ENCODE results near the gene TOMM40L.

TOMM40L gene

DNA sequence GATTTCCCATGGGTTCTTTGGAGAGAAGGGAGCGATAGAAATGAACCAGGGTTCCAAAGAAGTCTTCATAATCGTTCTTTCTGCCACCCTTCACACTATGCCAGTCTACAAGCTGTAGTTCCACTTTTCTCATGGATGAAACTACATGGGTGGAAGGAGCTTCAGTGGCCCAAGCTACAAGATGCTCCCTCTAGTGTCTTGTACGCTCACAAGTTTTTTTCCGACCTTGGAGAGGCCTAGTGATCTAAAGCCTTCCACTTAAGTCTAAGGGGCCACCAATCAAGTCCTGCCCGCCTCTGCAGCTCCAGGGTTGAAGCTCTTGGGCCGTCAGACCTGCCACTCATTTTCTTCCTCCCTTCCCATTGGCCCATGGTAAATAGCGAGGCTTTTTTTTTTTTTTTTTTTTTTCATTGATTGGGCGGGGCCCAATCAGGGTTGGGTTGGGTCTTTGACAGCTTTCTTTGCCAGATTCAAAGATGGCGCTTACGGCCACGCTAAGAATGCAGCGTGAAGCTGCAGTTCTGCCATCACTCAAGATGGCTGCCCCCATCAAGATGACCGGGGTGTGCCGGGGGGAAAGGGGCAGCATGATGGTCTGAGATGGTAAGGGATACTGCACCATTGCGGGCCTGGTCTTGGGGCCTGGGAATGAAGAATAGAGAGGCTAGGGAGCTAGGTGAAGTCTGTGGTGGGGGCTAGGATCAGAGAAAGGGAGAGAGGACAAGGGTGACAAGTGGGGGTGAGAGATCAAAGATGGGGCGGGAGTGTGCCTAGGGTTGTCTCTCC, at the start of gene TOMM40L:
TSS of gene TOMM40L (plus strand) at position 527 of the 786 bp plus-strand sequence. CDS start 430 bp downstream, outside the sequence.
- Mint-ChIP-seq H3K4me3 (peak within 1 kb of the TSS; percentile 100), H3K27ac (peak within 1 kb of the TSS; percentile 93), H3K36me3 (peaks cover 28% of the 10 kb centered on the region), H3K27me3 (peaks cover 27% of the 10 kb centered on the region), H3K9me3 (no peaks in the 10 kb centered on the region), H3K4me1 (peaks cover 30% of the 10 kb centered on the region)
- ATAC-seq = peak; percentile 99

DNA sequence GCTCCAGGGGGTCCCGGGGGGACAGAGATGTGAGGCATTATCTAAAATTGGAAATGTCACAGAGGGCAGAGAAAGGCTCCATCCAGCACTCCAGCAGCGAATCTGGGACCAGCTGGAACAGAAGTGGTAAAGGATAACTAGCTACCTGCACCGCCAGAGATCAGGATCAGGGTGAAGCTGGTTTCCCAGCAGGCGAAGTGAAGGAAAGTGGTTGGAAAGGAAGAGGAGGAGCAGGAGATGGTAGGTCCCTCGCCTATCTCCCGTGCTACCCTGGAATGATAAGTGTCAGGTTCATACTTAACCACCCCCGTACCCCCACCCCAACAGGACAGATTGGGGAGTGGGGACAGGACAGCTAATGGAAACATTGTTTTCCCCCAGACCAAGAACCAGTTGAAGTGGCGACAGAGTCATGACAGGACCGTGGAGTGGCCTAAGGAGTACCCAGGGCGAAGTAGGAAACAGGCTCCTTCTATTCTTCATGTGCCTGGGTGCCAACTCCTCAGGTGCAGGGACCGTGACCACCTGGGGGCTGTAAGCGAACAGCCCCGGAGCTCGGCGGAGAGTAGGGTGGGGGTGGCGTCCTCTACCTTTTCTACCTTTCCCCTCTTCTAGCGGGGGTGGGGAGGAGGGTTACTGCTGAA, 49.3 kb upstream of the TOMM40L start:
- no peaks in the 10 kb centered on the region for H3K27me3 Mint-ChIP-seq
- peaks cover 55% of the 10 kb centered on the region for H3K4me1 Mint-ChIP-seq
- peaks cover 42% of the 10 kb centered on the region for H3K36me3 Mint-ChIP-seq
- ATAC-seq = no peak
- H3K9me3 Mint-ChIP-seq = no peaks in the 10 kb centered on the region
- peak overlapping the region; percentile 95 for H3K27ac Mint-ChIP-seq
- peak overlapping the region; percentile 95 for H3K4me3 Mint-ChIP-seq

DNA sequence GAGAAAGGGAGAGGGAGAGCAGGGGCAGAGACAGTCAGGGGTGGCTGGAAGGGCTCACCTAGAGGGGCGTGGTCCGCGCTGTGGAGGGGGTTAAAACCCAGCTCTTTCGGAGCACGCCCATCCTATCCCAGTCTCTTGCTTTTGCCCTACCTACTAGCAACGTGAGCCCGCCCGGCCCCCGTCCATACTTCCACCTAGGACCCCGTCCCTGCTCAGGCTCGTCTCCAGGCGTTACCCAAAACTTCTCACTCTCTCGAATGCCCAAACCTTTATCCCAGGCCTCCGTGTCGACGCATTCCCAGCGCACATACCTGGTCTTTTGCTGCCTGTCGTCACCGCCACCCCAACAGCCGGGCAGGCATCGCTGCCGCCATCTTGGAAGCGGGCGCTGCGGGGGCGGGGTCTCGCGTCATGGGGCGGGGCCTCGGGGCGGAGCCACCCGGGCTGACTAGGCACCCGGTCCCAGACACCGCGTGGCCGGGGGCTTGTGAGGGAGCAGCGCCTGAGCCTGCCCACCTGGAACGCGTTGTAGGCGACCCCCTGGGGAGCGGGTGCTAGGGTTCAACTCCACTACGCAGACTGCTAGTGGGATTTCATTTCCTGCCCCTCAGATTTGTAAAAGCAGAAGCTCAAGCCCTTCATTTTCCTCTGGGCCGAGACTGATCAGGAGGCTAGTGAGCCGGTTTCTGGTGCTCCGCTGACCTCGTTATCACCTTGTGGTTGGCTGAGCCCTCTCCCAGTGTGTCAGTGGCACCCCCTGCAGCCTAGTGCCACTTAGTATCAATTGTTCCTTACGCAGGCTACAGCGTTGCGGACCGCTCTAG, 48.5 kb upstream of the TOMM40L start, which contains the start of gene B4GALT3:
TSS of gene B4GALT3 (minus strand) at position 396 of the 824 bp plus-strand sequence. CDS start 1,447 bp downstream, outside the sequence.
- H3K4me3 Mint-ChIP-seq = peak within 1 kb of the TSS; percentile 95
- peak; percentile 96 for ATAC-seq
- peak within 1 kb of the TSS; percentile 95 for H3K27ac Mint-ChIP-seq
- H3K9me3 Mint-ChIP-seq = no peaks in the 10 kb centered on the region
- H3K4me1 Mint-ChIP-seq = peaks cover 59% of the 10 kb centered on the region
- no peaks in the 10 kb centered on the region for H3K27me3 Mint-ChIP-seq
- peaks cover 35% of the 10 kb centered on the region for H3K36me3 Mint-ChIP-seq

DNA sequence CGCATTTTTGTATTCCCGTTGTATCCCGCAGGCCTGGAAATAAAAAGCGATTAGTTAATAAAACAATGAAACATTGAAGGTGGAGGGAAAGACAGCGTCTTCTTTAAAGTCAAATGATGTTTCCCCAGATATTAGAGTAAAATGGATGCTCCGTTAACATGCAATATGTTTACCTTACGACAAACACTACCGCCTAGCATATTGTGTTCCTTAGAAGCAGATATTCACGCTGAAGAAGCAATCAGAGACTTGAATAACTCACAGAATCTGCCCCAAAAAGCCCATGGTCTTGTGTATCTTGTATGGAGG, 48.0 kb upstream of the TOMM40L start:
- Mint-ChIP-seq H3K9me3 (no peaks in the 10 kb centered on the region), H3K36me3 (peaks cover 30% of the 10 kb centered on the region), H3K27me3 (no peaks in the 10 kb centered on the region), H3K27ac (peak overlapping the region; percentile 95), H3K4me1 (peaks cover 59% of the 10 kb centered on the region), H3K4me3 (peak overlapping the region; percentile 95)
- no peak for ATAC-seq

DNA sequence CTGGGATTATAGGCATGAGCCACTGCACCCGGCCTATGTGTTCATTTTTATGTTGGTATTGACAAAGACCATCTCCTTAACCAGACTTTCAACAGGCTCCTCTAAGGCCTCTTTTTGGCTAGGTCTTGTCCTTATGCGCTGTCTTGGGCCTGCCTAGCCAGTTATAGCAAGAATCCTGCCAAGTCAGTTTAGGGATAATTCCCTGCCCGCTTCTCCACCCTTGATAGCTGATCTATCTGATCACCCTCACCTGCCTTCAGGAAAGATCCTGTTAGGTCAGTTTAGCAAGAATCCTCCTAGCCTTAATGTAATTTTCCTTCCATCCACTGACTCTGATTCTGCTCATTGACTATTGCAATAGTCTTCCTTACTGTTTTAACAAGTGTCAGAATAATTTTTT, 46.2 kb upstream of the TOMM40L start:
- Mint-ChIP-seq H3K27ac (no peak overlapping the region), H3K4me1 (peaks cover 62% of the 10 kb centered on the region), H3K27me3 (no peaks in the 10 kb centered on the region), H3K9me3 (no peaks in the 10 kb centered on the region), H3K4me3 (no peak overlapping the region), H3K36me3 (peaks cover 12% of the 10 kb centered on the region)
- ATAC-seq = no peak

DNA sequence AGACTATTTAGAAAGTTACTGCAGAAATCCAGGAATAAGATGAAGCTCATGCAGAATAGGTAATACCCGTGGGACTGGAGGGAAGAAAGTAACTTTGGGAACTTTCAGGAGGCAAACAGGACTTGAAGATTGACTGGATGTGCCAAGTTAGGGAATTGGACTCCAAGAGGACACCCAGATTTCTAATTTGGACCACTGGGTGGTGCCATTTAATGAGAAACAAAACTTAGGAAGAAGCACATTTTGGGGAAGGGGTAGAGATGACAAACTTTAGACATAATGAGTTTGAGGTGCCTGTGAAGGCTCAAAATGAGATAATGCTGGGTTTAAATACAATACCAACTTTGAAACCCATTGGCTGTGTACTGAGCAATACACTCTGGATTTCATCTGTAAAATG, 45.2 kb upstream of the TOMM40L start:
- no peak for ATAC-seq
- Mint-ChIP-seq H3K9me3 (no peaks in the 10 kb centered on the region), H3K4me1 (peaks cover 62% of the 10 kb centered on the region), H3K27ac (peak overlapping the region; percentile 57), H3K36me3 (peaks cover 2% of the 10 kb centered on the region), H3K27me3 (no peaks in the 10 kb centered on the region), H3K4me3 (no peak overlapping the region)

DNA sequence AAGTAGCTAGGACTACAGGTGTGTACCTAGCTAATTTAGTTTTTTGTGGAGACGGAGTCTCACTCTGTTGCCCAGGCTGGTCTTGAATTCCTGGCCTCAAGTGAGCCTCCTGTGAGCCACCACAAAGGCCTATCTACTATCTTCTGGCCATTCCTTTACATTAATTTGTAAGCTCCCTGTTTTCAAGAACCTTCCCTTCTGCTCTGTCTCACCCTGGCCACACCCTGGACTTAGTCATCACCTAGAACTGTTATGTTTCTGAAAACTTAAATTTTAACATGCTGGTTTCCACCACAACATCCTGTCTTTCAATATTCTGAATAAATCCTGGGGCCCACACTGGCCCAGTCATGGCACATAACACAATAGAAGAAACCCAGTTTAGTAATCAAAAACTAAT, 43.6 kb upstream of the TOMM40L start:
- Mint-ChIP-seq H3K9me3 (no peaks in the 10 kb centered on the region), H3K27me3 (no peaks in the 10 kb centered on the region), H3K4me1 (peaks cover 67% of the 10 kb centered on the region), H3K4me3 (no peak overlapping the region), H3K27ac (peak overlapping the region; percentile 86), H3K36me3 (no peaks in the 10 kb centered on the region)
- ATAC-seq = peak; percentile 50

DNA sequence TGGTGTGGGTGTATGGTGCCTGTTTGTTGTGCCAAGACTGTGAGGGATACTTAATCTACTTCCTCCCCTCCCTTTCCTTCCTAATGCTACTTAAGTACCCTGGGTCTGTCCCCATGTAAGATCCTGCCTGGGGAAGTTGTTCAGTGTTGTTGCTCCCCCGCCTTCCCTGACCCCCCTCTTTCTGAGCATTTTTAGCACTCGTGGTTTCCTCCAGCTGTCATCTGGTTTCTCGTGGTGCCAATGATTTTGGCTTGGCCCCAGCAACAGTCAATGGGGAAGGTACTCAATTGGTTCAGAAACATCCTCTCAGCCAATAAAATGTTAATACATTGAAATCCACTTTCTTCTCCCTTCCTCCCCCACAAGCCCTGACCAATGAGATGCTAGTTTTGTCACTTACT, 40.6 kb upstream of the TOMM40L start:
- Mint-ChIP-seq H3K27ac (peak overlapping the region; percentile 86), H3K4me3 (peak overlapping the region; percentile 17)
- peak; percentile 86 for ATAC-seq

DNA sequence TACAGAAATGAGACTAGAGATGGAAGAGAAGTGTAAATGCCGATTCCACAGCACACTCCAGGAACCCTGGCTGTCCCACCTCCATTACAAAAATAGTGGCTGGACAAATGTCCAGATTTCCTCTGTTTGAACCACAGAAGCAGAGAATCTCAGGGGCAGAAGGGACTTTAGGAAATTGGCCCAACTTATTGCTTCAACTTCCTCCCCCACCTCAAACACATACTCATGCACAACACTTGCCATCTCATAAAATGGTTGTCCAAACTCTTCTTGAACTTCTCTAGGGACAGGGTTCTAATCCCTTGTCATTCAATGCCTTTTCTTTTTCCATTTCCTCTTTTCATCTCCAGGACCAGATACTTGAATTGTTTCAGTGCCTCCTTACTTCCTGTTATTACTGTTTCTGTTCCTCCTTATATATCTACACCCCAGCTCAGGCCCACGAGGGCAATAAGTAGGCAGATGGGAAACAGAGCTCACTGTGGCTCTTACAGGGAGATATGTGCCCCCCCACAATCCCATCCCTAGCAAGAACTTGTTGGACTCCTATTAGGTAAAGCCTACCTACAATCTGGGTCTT, 40.0 kb upstream of the TOMM40L start:
- Mint-ChIP-seq H3K27ac (peak overlapping the region; percentile 86), H3K4me1 (peaks cover 81% of the 10 kb centered on the region), H3K9me3 (no peaks in the 10 kb centered on the region), H3K36me3 (no peaks in the 10 kb centered on the region), H3K27me3 (no peaks in the 10 kb centered on the region), H3K4me3 (peak overlapping the region; percentile 7)
- peak; percentile 87 for ATAC-seq

More for the DNA sequence above, 40.6 kb upstream of the TOMM40L start:
- Mint-ChIP-seq H3K4me1 (peaks cover 81% of the 10 kb centered on the region), H3K36me3 (no peaks in the 10 kb centered on the region), H3K9me3 (no peaks in the 10 kb centered on the region), H3K27me3 (no peaks in the 10 kb centered on the region)

DNA sequence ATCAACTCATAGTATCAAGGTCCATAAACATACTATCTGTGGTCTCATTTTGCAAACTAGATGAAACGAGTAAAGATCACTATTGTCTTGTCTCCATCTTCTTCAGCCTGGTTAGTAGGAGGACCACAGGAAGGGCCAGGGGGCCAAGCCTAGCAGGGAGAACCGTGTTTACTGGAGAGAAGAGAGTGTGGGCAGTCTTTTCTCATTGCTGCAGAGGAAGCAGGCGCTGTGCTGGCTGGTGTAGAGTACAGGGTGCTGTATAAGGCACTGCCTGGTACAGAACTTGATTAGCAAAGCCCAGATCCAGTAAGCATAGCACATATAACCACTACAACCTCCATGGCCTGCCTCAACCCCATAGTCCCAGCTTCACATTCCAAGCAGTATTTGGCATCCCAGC, 38.5 kb upstream of the TOMM40L start:
- H3K4me3 Mint-ChIP-seq = no peak overlapping the region
- ATAC-seq = no peak
- peaks cover 76% of the 10 kb centered on the region for H3K4me1 Mint-ChIP-seq
- no peaks in the 10 kb centered on the region for H3K9me3 Mint-ChIP-seq
- H3K36me3 Mint-ChIP-seq = no peaks in the 10 kb centered on the region
- no peaks in the 10 kb centered on the region for H3K27me3 Mint-ChIP-seq
- peak overlapping the region; percentile 86 for H3K27ac Mint-ChIP-seq

DNA sequence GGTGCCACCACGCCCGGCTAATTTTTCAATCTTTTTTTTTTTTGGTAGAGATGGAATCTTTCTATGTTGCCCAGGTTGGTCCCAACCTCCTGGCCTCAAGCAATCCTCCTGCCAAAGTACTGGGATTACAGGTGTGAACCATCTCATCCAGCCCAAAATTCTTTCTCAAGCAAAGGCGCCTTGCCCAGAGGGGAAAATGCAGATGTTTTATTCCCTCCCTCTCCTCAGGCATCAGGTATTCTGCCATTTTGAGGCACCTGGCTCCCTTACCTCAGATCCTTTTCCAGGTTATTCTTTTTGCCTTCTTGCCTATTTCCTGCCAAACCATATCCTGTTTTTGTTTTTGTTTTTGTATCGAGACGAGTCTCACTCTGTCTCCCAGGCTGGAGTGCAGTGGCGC, 37.5 kb upstream of the TOMM40L start:
- Mint-ChIP-seq H3K36me3 (no peaks in the 10 kb centered on the region), H3K27ac (peak overlapping the region; percentile 86), H3K4me3 (no peak overlapping the region), H3K9me3 (no peaks in the 10 kb centered on the region), H3K4me1 (peaks cover 75% of the 10 kb centered on the region), H3K27me3 (no peaks in the 10 kb centered on the region)
- ATAC-seq = no peak

DNA sequence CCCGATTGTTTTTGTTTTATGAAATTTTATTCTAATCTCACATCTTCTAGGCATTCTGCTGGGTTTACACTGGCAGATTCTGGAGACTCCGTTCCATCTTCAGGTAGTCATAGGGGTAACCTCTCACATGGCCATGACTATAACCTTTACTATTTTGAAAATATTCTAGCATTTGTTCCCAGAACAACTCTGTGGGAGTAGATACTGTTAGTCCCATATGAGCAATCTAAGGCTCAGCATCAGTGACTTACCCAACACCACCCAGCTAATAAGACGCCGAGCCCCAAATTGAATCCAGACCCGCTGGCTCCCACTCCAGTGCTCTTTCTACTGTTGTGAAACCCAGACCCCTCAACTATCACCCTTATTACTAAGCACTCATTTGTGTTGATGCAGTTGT, 36.8 kb upstream of the TOMM40L start:
- Mint-ChIP-seq H3K36me3 (no peaks in the 10 kb centered on the region), H3K9me3 (no peaks in the 10 kb centered on the region), H3K27me3 (no peaks in the 10 kb centered on the region), H3K4me1 (peaks cover 69% of the 10 kb centered on the region), H3K27ac (peak overlapping the region; percentile 86), H3K4me3 (no peak overlapping the region)
- no peak for ATAC-seq

DNA sequence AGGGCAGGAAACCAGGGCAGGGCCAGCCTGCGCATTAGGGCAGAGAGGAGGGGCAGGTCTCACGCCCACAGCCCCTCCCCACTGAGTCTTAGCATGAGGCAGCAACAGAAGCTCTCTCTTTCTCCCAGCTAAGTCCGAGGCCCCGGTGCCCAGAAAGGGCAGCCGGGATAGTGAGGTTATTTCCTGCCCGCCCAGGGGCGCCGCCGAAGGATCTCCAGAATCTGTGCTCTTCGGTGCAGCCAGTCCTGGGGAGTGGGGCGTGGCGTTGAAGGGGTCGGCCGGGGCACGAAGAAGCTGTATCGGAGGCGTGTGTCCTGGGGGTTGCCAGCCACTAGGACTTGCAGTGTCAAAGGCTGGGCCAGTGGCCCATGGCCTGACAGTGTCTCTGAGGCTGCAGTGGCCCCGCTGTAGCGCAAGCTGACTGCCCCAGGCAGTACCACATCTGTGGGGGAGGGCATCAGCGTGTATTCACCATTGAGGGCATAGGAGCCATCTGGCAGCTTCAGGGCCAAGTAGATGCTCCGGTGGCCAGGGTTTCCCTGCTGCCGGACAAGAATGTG, 34.8 kb upstream of the TOMM40L start:
- Mint-ChIP-seq H3K4me1 (peaks cover 65% of the 10 kb centered on the region), H3K36me3 (no peaks in the 10 kb centered on the region), H3K9me3 (no peaks in the 10 kb centered on the region), H3K27ac (peak overlapping the region; percentile 57), H3K4me3 (no peak overlapping the region), H3K27me3 (no peaks in the 10 kb centered on the region)
- no peak for ATAC-seq

DNA sequence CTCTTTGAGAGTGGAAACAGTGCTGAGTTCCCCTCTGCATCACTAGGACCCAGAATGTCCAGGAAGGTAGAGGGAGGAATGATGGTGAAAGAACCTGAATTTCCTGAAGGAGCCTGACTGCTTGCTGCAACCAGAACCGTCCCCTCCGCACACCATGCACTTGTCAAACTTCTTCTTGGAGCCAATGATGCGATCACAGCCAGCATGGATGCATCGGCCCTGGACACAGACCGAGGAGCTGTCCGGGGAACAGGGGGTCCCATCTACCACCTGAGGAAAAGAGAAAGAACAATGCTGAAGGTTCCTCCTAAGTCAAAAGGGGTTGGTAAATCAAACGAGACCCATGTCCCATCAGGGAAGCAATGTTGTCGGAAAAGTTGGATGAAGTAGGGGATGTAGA, 33.9 kb upstream of the TOMM40L start:
- peak overlapping the region; percentile 26 for H3K27ac Mint-ChIP-seq
- no peak for ATAC-seq
- H3K4me3 Mint-ChIP-seq = no peak overlapping the region
- no peaks in the 10 kb centered on the region for H3K36me3 Mint-ChIP-seq
- H3K4me1 Mint-ChIP-seq = peaks cover 58% of the 10 kb centered on the region
- no peaks in the 10 kb centered on the region for H3K9me3 Mint-ChIP-seq
- no peaks in the 10 kb centered on the region for H3K27me3 Mint-ChIP-seq

Data from stimulated activated memory B cell treated with anti-CD40 and anti-IgM and Interleukin-4, amounts not matched to agents 10 μg/mL and 1 μg/mL and 100 μg/mL, for 72 hours (primary cell).